ENCODE measurements around the gene GLUL.
"Not testable (repeated sequence)": the region's sequence is repeated elsewhere in the genome, so short reads cannot be mapped to it uniquely, and the experiment has no call there.

GLUL gene

DNA sequence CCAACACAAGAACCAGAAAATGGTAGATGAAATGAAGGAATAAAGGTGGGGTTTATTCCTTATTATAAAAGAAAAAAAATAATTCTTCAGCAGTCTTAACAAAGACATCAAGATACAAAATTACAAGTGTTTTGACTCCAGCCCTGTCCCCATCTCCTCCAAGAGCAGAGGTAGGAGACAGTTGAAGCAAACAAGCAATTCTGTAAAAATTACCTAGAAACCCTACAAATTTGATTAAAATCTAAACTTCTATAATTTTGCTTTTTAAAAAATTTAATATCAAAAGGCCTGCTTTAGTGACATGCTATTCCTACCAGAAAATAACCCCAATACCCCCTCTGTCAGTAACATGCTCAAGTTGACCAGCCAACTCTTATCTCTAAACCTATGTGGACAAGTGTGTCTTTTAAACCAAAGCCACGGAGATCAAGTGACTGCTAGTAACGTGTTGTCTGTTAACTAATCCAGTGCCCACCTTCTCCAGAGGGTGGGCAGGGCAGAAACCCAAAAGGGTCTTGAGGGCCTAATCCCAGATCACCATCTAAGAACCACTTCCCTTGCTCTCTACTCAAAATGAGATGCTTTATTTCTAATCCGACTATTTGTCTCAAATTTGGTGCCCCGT, 8.4 kb downstream of the GLUL start:
- in situ Hi-C loops (cut with MboI; ENCODE audit: low sequenced_read_pairs, unreplicated experiment) = no loop called here

GRCh38 chr1:182381962-182382819, 9.4 kb downstream of the GLUL start:
- TF ChIP-seq CTCF (IDR thresholded peaks at IDR 0.05; ENCODE audit: borderline replicate concordance, control extremely low read depth, extremely low read depth, insufficient read depth, missing control alignments) = no peak
- no peak for DNase-seq (ENCODE audit: low spot score)
- in situ Hi-C loops (cut with MboI; ENCODE audit: low sequenced_read_pairs, unreplicated experiment) = no loop called here

More for the DNA sequence above, 8.4 kb downstream of the GLUL start:
- TF ChIP-seq CTCF (IDR thresholded peaks at IDR 0.05; ENCODE audit: borderline replicate concordance, control extremely low read depth, extremely low read depth, insufficient read depth, missing control alignments) = no peak
- DNase-seq (ENCODE audit: low spot score) = no peak

DNA sequence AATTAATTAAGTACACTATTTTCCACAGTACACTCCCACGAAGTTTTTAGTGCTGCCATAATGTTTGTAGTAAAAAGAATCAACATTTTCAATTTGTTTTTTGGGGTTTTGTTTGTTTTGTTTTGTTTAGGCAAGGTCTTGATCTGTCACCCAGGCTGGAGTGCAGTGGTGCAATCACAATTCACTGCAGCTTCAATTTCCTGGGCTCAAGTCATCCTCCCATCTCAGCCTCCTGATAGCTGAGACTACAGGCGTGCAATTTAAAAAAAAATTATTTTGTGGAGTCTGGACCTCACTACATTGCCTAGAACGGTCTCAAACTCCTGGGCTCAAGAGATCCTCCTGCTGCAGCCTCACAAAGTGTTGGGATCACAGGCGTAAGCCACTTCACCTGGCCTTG, 11.4 kb downstream of the GLUL start:
- in situ Hi-C loops (cut with MboI; ENCODE audit: low sequenced_read_pairs, unreplicated experiment) = no loop called here
- no peak for DNase-seq (ENCODE audit: low spot score)
- no peak for TF ChIP-seq CTCF (IDR thresholded peaks at IDR 0.05; ENCODE audit: borderline replicate concordance, control extremely low read depth, extremely low read depth, insufficient read depth, missing control alignments)

- in situ Hi-C loops (cut with MboI; ENCODE audit: low sequenced_read_pairs, unreplicated experiment); DNase-seq (ENCODE audit: low spot score): not testable (repeated sequence)
Observed at GRCh38 chr1:182379781-182380180, 11.8 kb downstream of the GLUL start.

DNA sequence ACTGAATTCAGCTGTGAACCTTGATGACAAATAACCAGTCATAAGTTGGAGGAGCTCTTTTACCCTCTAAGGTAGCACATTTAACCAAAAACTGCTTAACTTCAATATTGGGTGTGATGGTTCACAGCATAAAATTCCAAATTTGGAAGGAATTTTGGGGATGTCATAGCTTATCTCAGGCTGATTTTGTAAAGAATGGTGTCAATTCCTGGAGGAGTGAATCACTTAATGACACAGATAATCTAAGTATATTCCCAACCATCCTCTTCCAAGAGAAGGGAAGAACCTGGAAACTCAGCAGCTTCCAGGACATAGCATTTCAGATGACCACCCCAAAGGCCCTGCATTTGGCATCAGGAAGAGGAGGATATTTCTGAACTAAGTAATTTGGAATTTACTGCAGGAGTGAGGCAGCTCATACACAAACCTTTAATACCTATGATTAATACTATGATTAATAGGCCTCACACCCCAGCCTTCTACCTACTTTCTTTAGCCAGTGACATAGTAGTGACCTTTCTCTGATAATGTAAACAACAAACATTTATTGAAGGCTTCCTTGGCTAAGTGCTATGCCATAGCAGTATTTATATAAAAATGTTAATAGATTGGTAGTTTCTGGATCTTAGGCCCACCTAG, 14.5 kb downstream of the GLUL start:
- in situ Hi-C loops (cut with MboI; ENCODE audit: low sequenced_read_pairs, unreplicated experiment) = no loop called here
- no peak for DNase-seq (ENCODE audit: low spot score)

DNA sequence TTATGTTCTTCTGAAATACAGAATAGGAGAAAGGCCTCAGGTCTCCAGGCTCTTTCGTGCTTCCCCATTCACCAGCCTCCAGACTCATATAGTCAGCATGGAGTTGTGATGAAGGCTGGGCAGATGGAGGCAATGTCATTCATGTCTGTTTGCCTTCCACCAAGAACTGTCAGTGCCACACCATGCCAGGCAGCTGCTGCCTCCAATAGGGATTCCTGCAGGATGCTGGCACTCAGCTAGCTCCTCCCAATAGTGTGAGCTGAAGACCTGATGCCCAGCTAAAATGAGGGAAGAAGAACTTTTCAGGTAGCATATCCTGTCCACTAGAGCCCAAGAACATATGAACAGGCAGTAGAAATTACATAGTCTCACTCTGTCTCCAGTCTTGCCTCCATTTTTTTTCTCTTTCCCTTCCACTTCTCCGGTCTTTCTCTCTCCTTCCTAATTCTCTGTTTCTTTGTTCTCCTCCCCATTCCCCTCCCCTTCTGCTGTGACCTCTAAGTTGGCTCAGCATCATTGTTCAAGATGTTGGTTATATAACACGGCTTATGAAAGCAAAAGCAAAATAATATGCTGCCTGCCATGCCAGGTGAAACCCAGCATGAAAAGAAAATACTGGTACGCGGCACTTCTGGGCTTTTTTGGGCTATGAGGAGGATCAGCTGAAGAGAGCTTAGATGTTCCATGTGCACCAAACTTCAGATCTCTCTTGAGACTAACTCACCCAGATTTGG, 17.3 kb downstream of the GLUL start:
- TF ChIP-seq CTCF (IDR thresholded peaks at IDR 0.05; ENCODE audit: borderline replicate concordance, control extremely low read depth, extremely low read depth, insufficient read depth, missing control alignments) = no peak
- in situ Hi-C loops (cut with MboI; ENCODE audit: low sequenced_read_pairs, unreplicated experiment) = no loop called here
- no peak for DNase-seq (ENCODE audit: low spot score)

More for the DNA sequence above, 14.5 kb downstream of the GLUL start:
- TF ChIP-seq CTCF (IDR thresholded peaks at IDR 0.05; ENCODE audit: borderline replicate concordance, control extremely low read depth, extremely low read depth, insufficient read depth, missing control alignments) = no peak

Measured in GM13976 (cell line).